Neural cell (in vitro differentiated cells): ENCODE results near the gene CFAP299. TPM values are rescaled to one million over a fixed set of nuclear protein-coding genes. Genes with fewer than 3 reads are reported as not detected.

ENCODE experiments used
- H2AFZ ChIP-seq: fragments of 200-600, 300-800 bp; sonication (generic), shearing (Covaris generic); 2 replicates; pipeline ENCODE4 v1.6.0; 2014; ENCODE audit warnings: low read depth, mild to moderate bottlenecking, antibody characterized with exemption, low read length, moderate library complexity
- H3F3A ChIP-seq: fragments of 200-600 bp; shearing (Covaris generic); 2 replicates; pipeline ENCODE4 v1.6.1; 2016; ENCODE audit warnings: mild to moderate bottlenecking, moderate library complexity, mixed read lengths, antibody characterized with exemption, low read length; ENCODE audit not compliant: insufficient read depth, poor library complexity, severe bottlenecking
- H3K27ac ChIP-seq: fragments of 200-600, 300-800 bp; sonication (generic), shearing (Covaris generic); 2 replicates; pipeline ENCODE4 v1.5.1; 2014; ENCODE audit warnings: mild to moderate bottlenecking, low read length, moderate library complexity
- H3K27me3 ChIP-seq: fragments of 300-800, 200-600 bp; sonication (generic), shearing (Covaris generic); 2 replicates; pipeline ENCODE4 v1.6.0; 2014; ENCODE audit warnings: mild to moderate bottlenecking, low read depth, low read length, moderate library complexity; ENCODE audit not compliant: insufficient read depth
- H3K36me3 ChIP-seq: fragments of 300-800, 200-600 bp; sonication (generic), shearing (Covaris generic); 2 replicates; pipeline ENCODE4 v1.5.1; 2014; ENCODE audit warnings: mild to moderate bottlenecking, antibody characterized with exemption, low read length, moderate library complexity; ENCODE audit not compliant: insufficient read depth
- H3K4me2 ChIP-seq: fragments of 300-800, 200-600 bp; sonication (generic), shearing (Covaris generic); 2 replicates; pipeline ENCODE4 v1.6.0; 2014; ENCODE audit warnings: mild to moderate bottlenecking, low read length
- H3K4me3 ChIP-seq: fragments of 300-800, 200-600 bp; sonication (generic), shearing (Covaris generic); 2 replicates; pipeline ENCODE4 v1.5.1; 2014; ENCODE audit warnings: mild to moderate bottlenecking, low read length, moderate library complexity
- H3K79me2 ChIP-seq: fragments of 200-600 bp; shearing (Covaris generic); replicated peaks from 2 replicates; pipeline ENCODE4 v1.6.0; 2014; ENCODE audit warnings: mild to moderate bottlenecking, low read length, moderate library complexity; ENCODE audit not compliant: insufficient read depth
- H3K9ac ChIP-seq: fragments of 300-800, 200-600 bp; sonication (generic), shearing (Covaris generic); 2 replicates; pipeline ENCODE4 v1.6.1; 2016; ENCODE audit warnings: mild to moderate bottlenecking, low read length, mixed read lengths
- H3K9me2 ChIP-seq: fragments of 200-600 bp; shearing (Covaris generic); 2 replicates; pipeline ENCODE4 v1.6.1; 2016; ENCODE audit warnings: mild to moderate bottlenecking, low read length, mixed read lengths; ENCODE audit not compliant: insufficient read depth
- H3K9me3 ChIP-seq: fragments of 200-600, 300-800 bp; sonication (generic), shearing (Covaris generic); 2 replicates; pipeline ENCODE4 v1.6.1; 2016; ENCODE audit warnings: mild to moderate bottlenecking, mixed run types, low read length, moderate library complexity, mixed read lengths
- H4K20me1 ChIP-seq: fragments of 200-600 bp; shearing (Covaris generic); 2 replicates; pipeline ENCODE4 v1.6.1; 2016; ENCODE audit warnings: mild to moderate bottlenecking, mixed run types; ENCODE audit not compliant: insufficient read depth
- EP300 ChIP-seq: fragments of 450-650 bp; conservative IDR thresholded peaks from 2 replicates; pipeline ENCODE4 v1.6.1; 2014; ENCODE audit warnings: antibody characterized with exemption, mild to moderate bottlenecking, moderate library complexity; ENCODE audit not compliant: poor library complexity, severe bottlenecking
- EZH2 ChIP-seq: fragments of 200-600, 300-800 bp; shearing (Covaris generic), sonication (generic); IDR thresholded peaks from 2 replicates; pipeline ENCODE4 v1.6.1; 2014; ENCODE audit warnings: antibody characterized with exemption, low read length, borderline replicate concordance, mild to moderate bottlenecking; ENCODE audit not compliant: insufficient read depth, poor library complexity, severe bottlenecking
- MXI1 ChIP-seq: fragments of 450-650 bp; conservative IDR thresholded peaks from 2 replicates; pipeline ENCODE4 v1.6.1; 2014; ENCODE audit warnings: antibody characterized with exemption, mild to moderate bottlenecking; ENCODE audit not compliant: poor library complexity, severe bottlenecking
- POLR2AphosphoS5 ChIP-seq: IDR thresholded peaks from 2 replicates; pipeline ENCODE4 v1.6.1; 2012
- RAD21 ChIP-seq: fragments of 450-650 bp; conservative IDR thresholded peaks from 2 replicates; pipeline ENCODE4 v1.6.1; 2014; ENCODE audit warnings: antibody characterized with exemption, mild to moderate bottlenecking, moderate library complexity
- SMC3 ChIP-seq: fragments of 450-650 bp; conservative IDR thresholded peaks from 2 replicates; pipeline ENCODE4 v1.6.1; 2014; ENCODE audit warnings: antibody characterized with exemption, mild to moderate bottlenecking, moderate library complexity; ENCODE audit not compliant: poor library complexity
- TAF1 ChIP-seq: IDR thresholded peaks from 2 replicates; pipeline ENCODE4 v1.6.1; 2012; ENCODE audit warnings: low read depth
- polyA plus RNA-seq: library from polyadenylated mRNA; depleted of rRNA; stranded (reverse); fragments of >200 nt; gene quantifications from 2 replicates; pipeline ENCODE4 v1.2.3, GENCODE V29; 2014
- TF ChIP-seq, protein P1 (sequence below): IDR thresholded peaks from 2 replicates; pipeline ENCODE4 v1.6.1; 2012; ENCODE audit warnings: borderline replicate concordance
- TF ChIP-seq, protein P2 (sequence below): fragments of 450-650 bp; IDR thresholded peaks from 2 replicates; pipeline ENCODE4 v1.5.1; 2014; ENCODE audit warnings: antibody characterized with exemption, mild to moderate bottlenecking, moderate library complexity; ENCODE audit not compliant: poor library complexity, severe bottlenecking

CFAP299 gene
- polyA plus RNA-seq, 1 donor from 2014 or later: not detected

DNA sequence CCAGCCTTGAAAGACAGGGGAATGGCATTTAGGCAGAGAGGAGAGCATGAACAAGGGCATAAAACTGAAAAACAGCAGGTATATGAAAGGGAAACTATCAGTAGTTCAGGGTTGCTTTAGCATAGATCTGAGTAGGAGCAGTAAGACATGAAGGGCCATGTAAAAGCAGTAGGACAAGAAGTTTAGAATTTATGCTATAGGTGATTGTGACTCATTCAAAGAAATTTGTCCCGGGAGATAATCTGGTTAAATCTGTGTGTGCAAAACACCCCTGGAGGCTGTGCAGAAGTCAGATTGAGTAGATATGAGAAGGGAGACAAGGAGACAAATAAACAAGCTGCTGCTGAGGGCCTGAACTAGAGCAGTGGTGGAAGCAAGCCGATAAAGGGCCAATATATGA, 585.9 kb downstream of the CFAP299 start:
- no peak overlapping the region for H2AFZ ChIP-seq
- TF ChIP-seq POLR2AphosphoS5 (no peak), EP300 (no peak), TAF1 (no peak), SMC3 (no peak), MXI1 (no peak), EZH2 (no peak), RAD21 (no peak)
- TF ChIP-seq, protein P1, sequence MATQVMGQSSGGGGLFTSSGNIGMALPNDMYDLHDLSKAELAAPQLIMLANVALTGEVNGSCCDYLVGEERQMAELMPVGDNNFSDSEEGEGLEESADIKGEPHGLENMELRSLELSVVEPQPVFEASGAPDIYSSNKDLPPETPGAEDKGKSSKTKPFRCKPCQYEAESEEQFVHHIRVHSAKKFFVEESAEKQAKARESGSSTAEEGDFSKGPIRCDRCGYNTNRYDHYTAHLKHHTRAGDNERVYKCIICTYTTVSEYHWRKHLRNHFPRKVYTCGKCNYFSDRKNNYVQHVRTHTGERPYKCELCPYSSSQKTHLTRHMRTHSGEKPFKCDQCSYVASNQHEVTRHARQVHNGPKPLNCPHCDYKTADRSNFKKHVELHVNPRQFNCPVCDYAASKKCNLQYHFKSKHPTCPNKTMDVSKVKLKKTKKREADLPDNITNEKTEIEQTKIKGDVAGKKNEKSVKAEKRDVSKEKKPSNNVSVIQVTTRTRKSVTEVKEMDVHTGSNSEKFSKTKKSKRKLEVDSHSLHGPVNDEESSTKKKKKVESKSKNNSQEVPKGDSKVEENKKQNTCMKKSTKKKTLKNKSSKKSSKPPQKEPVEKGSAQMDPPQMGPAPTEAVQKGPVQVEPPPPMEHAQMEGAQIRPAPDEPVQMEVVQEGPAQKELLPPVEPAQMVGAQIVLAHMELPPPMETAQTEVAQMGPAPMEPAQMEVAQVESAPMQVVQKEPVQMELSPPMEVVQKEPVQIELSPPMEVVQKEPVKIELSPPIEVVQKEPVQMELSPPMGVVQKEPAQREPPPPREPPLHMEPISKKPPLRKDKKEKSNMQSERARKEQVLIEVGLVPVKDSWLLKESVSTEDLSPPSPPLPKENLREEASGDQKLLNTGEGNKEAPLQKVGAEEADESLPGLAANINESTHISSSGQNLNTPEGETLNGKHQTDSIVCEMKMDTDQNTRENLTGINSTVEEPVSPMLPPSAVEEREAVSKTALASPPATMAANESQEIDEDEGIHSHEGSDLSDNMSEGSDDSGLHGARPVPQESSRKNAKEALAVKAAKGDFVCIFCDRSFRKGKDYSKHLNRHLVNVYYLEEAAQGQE: no peak
- TF ChIP-seq, protein P2, sequence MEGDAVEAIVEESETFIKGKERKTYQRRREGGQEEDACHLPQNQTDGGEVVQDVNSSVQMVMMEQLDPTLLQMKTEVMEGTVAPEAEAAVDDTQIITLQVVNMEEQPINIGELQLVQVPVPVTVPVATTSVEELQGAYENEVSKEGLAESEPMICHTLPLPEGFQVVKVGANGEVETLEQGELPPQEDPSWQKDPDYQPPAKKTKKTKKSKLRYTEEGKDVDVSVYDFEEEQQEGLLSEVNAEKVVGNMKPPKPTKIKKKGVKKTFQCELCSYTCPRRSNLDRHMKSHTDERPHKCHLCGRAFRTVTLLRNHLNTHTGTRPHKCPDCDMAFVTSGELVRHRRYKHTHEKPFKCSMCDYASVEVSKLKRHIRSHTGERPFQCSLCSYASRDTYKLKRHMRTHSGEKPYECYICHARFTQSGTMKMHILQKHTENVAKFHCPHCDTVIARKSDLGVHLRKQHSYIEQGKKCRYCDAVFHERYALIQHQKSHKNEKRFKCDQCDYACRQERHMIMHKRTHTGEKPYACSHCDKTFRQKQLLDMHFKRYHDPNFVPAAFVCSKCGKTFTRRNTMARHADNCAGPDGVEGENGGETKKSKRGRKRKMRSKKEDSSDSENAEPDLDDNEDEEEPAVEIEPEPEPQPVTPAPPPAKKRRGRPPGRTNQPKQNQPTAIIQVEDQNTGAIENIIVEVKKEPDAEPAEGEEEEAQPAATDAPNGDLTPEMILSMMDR: no peak
- no peaks in the 10 kb centered on the region for H3K79me2 ChIP-seq
- H3K9ac ChIP-seq: no peak overlapping the region
- H3K4me3 ChIP-seq: no peak overlapping the region
- no peaks in the 10 kb centered on the region for H3F3A ChIP-seq
- H4K20me1 ChIP-seq: no peaks in the 10 kb centered on the region
- H3K4me2 ChIP-seq: no peak overlapping the region
- no peak overlapping the region for H3K27ac ChIP-seq
- H3K27me3 ChIP-seq: no peaks in the 10 kb centered on the region
- H3K9me3 ChIP-seq: no peaks in the 10 kb centered on the region
- H3K36me3 ChIP-seq: no peaks in the 10 kb centered on the region
- H3K9me2 ChIP-seq: no peaks in the 10 kb centered on the region

DNA sequence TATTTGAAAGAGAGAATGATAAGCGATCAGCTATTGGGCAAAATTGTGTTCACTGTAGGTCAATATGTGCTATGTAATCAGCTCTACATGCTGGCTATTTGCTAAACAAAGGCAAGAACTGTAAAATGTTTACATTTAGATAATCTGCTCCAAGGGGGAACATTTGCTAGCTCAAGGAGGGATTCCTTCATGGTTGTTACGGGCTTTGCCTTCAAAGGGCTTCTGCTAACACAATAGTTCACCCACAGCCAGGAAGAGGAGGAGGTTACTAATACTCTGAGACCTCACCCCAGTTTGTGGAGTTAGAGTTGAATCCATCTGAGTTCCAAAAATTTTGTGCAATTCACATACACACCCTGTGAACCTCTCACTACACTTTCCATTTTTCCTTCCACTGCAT, 587.4 kb downstream of the CFAP299 start:
- no peak overlapping the region for H3K27ac ChIP-seq
- H3K27me3 ChIP-seq: no peaks in the 10 kb centered on the region
- no peaks in the 10 kb centered on the region for H3K9me3 ChIP-seq
- no peak overlapping the region for H2AFZ ChIP-seq
- H3K4me3 ChIP-seq: no peak overlapping the region
- H3F3A ChIP-seq: no peaks in the 10 kb centered on the region
- no peak overlapping the region for H3K4me2 ChIP-seq
- H3K9ac ChIP-seq: no peak overlapping the region
- no peaks in the 10 kb centered on the region for H4K20me1 ChIP-seq
- H3K36me3 ChIP-seq: no peaks in the 10 kb centered on the region
- no peaks in the 10 kb centered on the region for H3K79me2 ChIP-seq
- TF ChIP-seq, protein P1: no peak
- TF ChIP-seq, protein P2: no peak
- no peak for TF ChIP-seq MXI1
- no peak for TF ChIP-seq SMC3
- TF ChIP-seq POLR2AphosphoS5: no peak
- no peak for TF ChIP-seq EP300
- no peak for TF ChIP-seq RAD21
- H3K9me2 ChIP-seq: no peaks in the 10 kb centered on the region
